ENCODE results near the gene ETS2.

DNA sequence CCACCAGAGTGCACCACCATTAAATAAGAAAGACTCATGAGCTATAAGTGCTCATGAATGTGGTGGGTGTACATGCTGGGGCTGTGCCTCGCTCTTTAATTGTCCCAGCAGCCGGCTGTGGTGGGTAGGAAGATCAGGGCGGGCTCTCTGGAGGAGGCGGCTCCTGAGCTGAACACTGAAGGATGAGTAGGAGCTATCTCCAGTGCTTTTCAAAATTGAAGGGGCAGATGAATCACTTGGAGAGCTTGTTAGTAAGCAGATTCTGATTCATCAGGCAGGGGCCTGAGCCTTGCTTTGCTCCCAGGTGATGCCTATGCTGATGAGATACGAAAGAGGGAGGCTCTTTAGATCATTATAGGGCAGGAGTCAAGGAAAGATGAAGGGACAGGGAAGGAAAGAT lies 54.1 kb downstream of the ETS2 start:
- TF ChIP-seq CTCF (IDR thresholded peaks at IDR 0.05; ENCODE audit: insufficient read depth, low read length, poor library complexity, severe bottlenecking) (no peak), EZH2phosphoT487 (conservative IDR thresholded peaks at IDR 0.05; ENCODE audit: low read length) (no peak)
